Neural progenitor cell (in vitro differentiated cells): ENCODE measurements around the gene CSF3R. TPM values are rescaled to one million over a fixed set of nuclear protein-coding genes. Genes with fewer than 3 reads are reported as not detected.

ENCODE experiments used
- DNase-seq: peaks from one replicate; pipeline ENCODE4 v3.0.0-alpha.2; 2016; ENCODE audit warnings: low spot score
- H2AFZ ChIP-seq: fragments of 200-600 bp; sonication (generic); replicated peaks from 2 replicates; pipeline ENCODE4 v1.6.1; 2016; ENCODE audit warnings: antibody characterized with exemption
- H3F3A ChIP-seq: fragments of 200-600 bp; sonication (generic); 2 replicates; pipeline ENCODE4 v1.6.1; 2016; ENCODE audit warnings: antibody characterized with exemption, low read depth
- H3K27ac ChIP-seq: fragments of 200-600 bp; sonication (generic); 2 replicates; pipeline ENCODE4 v1.5.1; 2016; ENCODE audit warnings: mild to moderate bottlenecking
- H3K27me3 ChIP-seq: fragments of 200-600 bp; sonication (generic); 2 replicates; pipeline ENCODE4 v1.6.1; 2016; ENCODE audit warnings: mild to moderate bottlenecking, moderate library complexity
- H3K36me3 ChIP-seq: fragments of 200-600 bp; sonication (generic); 2 replicates; pipeline ENCODE4 v1.5.1; 2016
- H3K4me1 ChIP-seq: fragments of 200-600 bp; sonication (generic); 2 replicates; pipeline ENCODE4 v1.6.1; 2016; ENCODE audit warnings: mixed run types
- H3K4me2 ChIP-seq: fragments of 200-600 bp; sonication (generic); 2 replicates; pipeline ENCODE4 v1.6.1; 2016
- H3K4me3 ChIP-seq: fragments of 200-600 bp; sonication (generic); 2 replicates; pipeline ENCODE4 v1.5.1; 2016
- H3K79me2 ChIP-seq: fragments of 200-600 bp; sonication (generic); 2 replicates; pipeline ENCODE4 v1.6.1; 2016; ENCODE audit warnings: low read depth
- H3K9ac ChIP-seq: fragments of 200-600 bp; sonication (generic); 2 replicates; pipeline ENCODE4 v1.6.1; 2016
- H3K9me3 ChIP-seq: fragments of 200-600 bp; sonication (generic); 2 replicates; pipeline ENCODE4 v1.5.1; 2016; ENCODE audit warnings: low read depth
- H4K20me1 ChIP-seq: fragments of 200-600 bp; sonication (generic); 2 replicates; pipeline ENCODE4 v1.6.1; 2016; ENCODE audit warnings: low read depth
- H3K27ac Mint-ChIP-seq: 3 replicates; pipeline ENCODE4 v1.8.0; 2021; ENCODE audit warnings: mixed read lengths
- H3K27me3 Mint-ChIP-seq: 2 replicates; pipeline ENCODE4 v1.8.0; 2022; ENCODE audit warnings: low read depth, mild to moderate bottlenecking, inconsistent platforms, moderate library complexity, mixed read lengths; ENCODE audit not compliant: insufficient read depth
- H3K36me3 Mint-ChIP-seq: 3 replicates; pipeline ENCODE4 v1.8.0; 2021; ENCODE audit warnings: mixed read lengths
- H3K4me1 Mint-ChIP-seq: 3 replicates; pipeline ENCODE4 v1.8.0; 2021; ENCODE audit warnings: mixed read lengths
- H3K4me3 Mint-ChIP-seq: 3 replicates; pipeline ENCODE4 v1.8.0; 2021; ENCODE audit warnings: mild to moderate bottlenecking, moderate library complexity, mixed read lengths
- H3K9me3 Mint-ChIP-seq: 3 replicates; pipeline ENCODE4 v1.8.0; 2020; ENCODE audit warnings: mixed read lengths
- EZH2 ChIP-seq: fragments of 200-600 bp; sonication (generic); IDR thresholded peaks from 2 replicates; pipeline ENCODE4 v1.6.1; 2017; ENCODE audit warnings: antibody characterized with exemption, mild to moderate bottlenecking, moderate library complexity
- EZH2phosphoT487 ChIP-seq: fragments of 200-600 bp; sonication (generic); IDR thresholded peaks from 2 replicates; pipeline ENCODE4 v1.6.1; 2017; ENCODE audit warnings: antibody characterized with exemption
- total RNA-seq: library from RNA; depleted of rRNA; stranded (reverse); fragments of >200 nt; gene quantifications from 2 replicates; pipeline ENCODE4 v1.2.3, GENCODE V29; 2015; ENCODE audit warnings: low replicate concordance
- TF ChIP-seq, protein P1 (sequence below): fragments of 200-600 bp; sonication (generic); IDR thresholded peaks from 2 replicates; pipeline ENCODE4 v1.5.1; 2017; ENCODE audit warnings: antibody characterized with exemption, mild to moderate bottlenecking

The CSF3R gene
- total RNA-seq, 1 donor from 2014 or later: not detected

DNA sequence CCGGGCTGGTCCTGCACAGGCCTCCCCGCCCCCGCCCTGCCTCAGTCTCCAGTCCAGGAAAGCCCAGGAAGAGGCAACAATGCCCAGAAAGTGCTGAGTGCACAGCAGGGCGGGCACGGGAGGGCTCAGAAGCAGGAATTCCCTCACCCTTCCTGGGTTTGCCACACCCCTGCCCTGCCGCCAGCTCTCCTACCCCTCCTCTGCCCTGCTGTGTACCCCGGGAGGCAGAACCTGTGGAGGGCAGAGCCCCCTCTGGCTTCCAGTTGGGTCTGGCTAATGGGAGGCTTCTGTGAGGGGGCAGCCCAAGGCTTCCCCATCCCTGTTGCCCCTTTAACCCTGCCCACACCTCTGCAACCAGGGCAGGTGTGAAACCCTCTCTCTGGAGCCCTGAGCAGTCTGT lies 47.5 kb upstream of the CSF3R start:
- H3K27ac Mint-ChIP-seq: no peak overlapping the region
- Histone ChIP-seq H3K4me3 (no peak overlapping the region), H3K4me2 (no peak overlapping the region), H2AFZ (no peak overlapping the region), H4K20me1 (no peaks in the 10 kb centered on the region), H3K4me1 (no peaks in the 10 kb centered on the region), H3K27me3 (no peaks in the 10 kb centered on the region), H3K27ac (no peak overlapping the region), H3K9ac (no peak overlapping the region), H3K9me3 (no peaks in the 10 kb centered on the region), H3F3A (no peaks in the 10 kb centered on the region), H3K36me3 (no peaks in the 10 kb centered on the region), H3K79me2 (no peaks in the 10 kb centered on the region)
- no peak overlapping the region for H3K4me3 Mint-ChIP-seq
- DNase-seq: no peak
- H3K4me1 Mint-ChIP-seq: peaks cover 5% of the 10 kb centered on the region
- H3K9me3 Mint-ChIP-seq: no peaks in the 10 kb centered on the region
- TF ChIP-seq EZH2 (no peak), EZH2phosphoT487 (no peak)
- TF ChIP-seq, protein P1, sequence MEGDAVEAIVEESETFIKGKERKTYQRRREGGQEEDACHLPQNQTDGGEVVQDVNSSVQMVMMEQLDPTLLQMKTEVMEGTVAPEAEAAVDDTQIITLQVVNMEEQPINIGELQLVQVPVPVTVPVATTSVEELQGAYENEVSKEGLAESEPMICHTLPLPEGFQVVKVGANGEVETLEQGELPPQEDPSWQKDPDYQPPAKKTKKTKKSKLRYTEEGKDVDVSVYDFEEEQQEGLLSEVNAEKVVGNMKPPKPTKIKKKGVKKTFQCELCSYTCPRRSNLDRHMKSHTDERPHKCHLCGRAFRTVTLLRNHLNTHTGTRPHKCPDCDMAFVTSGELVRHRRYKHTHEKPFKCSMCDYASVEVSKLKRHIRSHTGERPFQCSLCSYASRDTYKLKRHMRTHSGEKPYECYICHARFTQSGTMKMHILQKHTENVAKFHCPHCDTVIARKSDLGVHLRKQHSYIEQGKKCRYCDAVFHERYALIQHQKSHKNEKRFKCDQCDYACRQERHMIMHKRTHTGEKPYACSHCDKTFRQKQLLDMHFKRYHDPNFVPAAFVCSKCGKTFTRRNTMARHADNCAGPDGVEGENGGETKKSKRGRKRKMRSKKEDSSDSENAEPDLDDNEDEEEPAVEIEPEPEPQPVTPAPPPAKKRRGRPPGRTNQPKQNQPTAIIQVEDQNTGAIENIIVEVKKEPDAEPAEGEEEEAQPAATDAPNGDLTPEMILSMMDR: no peak
- no peaks in the 10 kb centered on the region for H3K36me3 Mint-ChIP-seq
- peaks cover 5% of the 10 kb centered on the region for H3K27me3 Mint-ChIP-seq

DNA sequence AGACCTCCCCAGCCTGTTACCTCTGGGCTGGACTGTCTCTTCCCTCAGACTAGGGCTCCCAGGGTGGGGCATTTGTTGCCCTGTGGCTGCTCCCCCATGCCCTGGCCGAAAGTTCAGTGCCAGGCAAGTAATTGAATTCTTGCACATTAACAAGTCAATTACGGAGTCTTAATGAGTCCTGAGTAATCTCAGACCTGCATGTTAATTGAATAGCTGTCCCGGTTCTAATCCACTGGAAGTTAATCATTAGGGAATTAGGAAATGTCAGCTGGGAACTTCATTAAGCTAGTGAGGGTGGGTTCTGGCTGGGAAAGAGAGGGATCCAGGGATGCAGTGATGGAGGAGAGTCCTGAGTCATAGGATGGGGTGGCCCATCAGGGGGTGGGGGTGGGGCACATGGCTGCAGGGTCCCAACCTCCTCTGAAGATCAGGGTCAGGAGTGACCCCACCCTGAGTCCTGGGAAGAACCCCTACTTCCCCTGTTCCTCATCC lies 47.1 kb upstream of the CSF3R start:
- no peak overlapping the region for H3K27ac ChIP-seq
- no peaks in the 10 kb centered on the region for H3K36me3 ChIP-seq
- Mint-ChIP-seq H3K27ac (peak overlapping the region; percentile 46), H3K36me3 (no peaks in the 10 kb centered on the region), H3K9me3 (no peaks in the 10 kb centered on the region), H3K4me3 (no peak overlapping the region), H3K27me3 (peaks cover 5% of the 10 kb centered on the region), H3K4me1 (peaks cover 5% of the 10 kb centered on the region)
- no peaks in the 10 kb centered on the region for H3F3A ChIP-seq
- H4K20me1 ChIP-seq: no peaks in the 10 kb centered on the region
- no peaks in the 10 kb centered on the region for H3K79me2 ChIP-seq
- no peak overlapping the region for H3K4me2 ChIP-seq
- no peak for DNase-seq
- no peak overlapping the region for H2AFZ ChIP-seq
- no peaks in the 10 kb centered on the region for H3K27me3 ChIP-seq
- H3K9ac ChIP-seq: no peak overlapping the region
- H3K9me3 ChIP-seq: no peaks in the 10 kb centered on the region
- no peak overlapping the region for H3K4me3 ChIP-seq
- TF ChIP-seq, protein P1: no peak
- no peak for TF ChIP-seq EZH2
- TF ChIP-seq EZH2phosphoT487: no peak
- no peaks in the 10 kb centered on the region for H3K4me1 ChIP-seq

DNA sequence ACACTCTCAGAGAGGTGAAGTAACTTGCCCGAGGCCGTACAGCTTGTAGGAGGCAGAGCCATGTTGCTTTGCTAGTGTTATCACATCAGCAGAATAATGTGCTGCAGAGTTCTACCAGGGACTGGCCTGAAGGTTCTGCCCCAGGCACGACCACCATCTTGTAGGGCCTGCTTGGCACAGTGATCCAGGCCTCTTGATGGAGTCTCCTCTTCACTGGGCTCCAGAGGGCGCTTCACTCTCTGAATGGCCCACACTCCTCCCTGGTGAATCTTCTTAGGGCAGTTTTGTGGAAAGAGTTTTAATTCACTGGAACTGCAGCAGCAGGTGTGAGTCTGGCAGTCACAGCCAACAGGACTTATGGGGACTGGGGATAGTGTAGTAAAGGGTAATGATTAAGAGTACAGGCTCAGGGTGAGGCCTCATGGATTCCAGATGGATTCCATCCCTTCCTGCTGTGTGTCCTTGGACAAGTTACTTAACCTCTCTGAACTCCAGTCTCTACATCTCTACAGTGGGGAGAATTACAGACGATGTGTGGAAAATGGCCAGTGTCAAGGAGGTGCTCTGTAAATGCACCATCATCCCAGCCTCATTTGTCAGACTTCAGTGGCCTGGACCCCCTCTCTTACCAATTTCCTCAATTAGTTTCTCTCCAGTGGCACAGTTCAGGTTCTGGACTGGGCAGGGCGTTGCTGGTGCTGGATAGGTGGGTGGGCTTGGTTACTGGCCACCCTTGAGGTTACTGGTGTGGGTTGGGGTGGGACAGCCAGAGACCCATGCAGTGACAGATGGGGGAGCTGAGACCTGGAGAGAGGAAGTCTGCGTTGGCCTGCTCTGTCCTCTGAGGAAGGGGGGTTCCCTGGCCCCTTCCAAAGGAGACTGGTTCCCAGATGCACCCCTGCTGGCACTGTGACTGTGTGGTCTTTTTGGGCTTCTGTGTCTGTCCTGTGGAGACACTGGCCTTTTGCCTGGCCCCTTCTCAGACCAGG lies 45.9 kb upstream of the CSF3R start:
- no peak overlapping the region for H3K4me3 ChIP-seq
- Mint-ChIP-seq H3K27ac (peak overlapping the region; percentile 3), H3K4me1 (peaks cover 5% of the 10 kb centered on the region), H3K27me3 (peaks cover 5% of the 10 kb centered on the region), H3K36me3 (no peaks in the 10 kb centered on the region), H3K9me3 (no peaks in the 10 kb centered on the region), H3K4me3 (no peak overlapping the region)
- no peaks in the 10 kb centered on the region for H3K36me3 ChIP-seq
- H3K79me2 ChIP-seq: no peaks in the 10 kb centered on the region
- H3F3A ChIP-seq: no peaks in the 10 kb centered on the region
- no peaks in the 10 kb centered on the region for H4K20me1 ChIP-seq
- H3K9me3 ChIP-seq: no peaks in the 10 kb centered on the region
- no peak overlapping the region for H3K9ac ChIP-seq
- H3K27ac ChIP-seq: no peak overlapping the region
- H2AFZ ChIP-seq: peak overlapping the region; percentile 61
- DNase-seq: peak; percentile 39
- no peaks in the 10 kb centered on the region for H3K4me1 ChIP-seq
- no peaks in the 10 kb centered on the region for H3K27me3 ChIP-seq
- H3K4me2 ChIP-seq: no peak overlapping the region
- TF ChIP-seq EZH2phosphoT487: no peak
- no peak for TF ChIP-seq EZH2
- TF ChIP-seq, protein P1: peak; percentile 35
